SU-DHL-6 (cell line): Measurements from ENCODE around the gene TBC1D3D.
"Not testable (repeated sequence)": the region's sequence is repeated elsewhere in the genome, so short reads cannot be mapped to it uniquely, and the experiment has no call there.

ENCODE experiments used
- H2AFZ ChIP-seq: fragments of 200-600 bp; sonication (generic); 2 replicates; pipeline ENCODE4 v1.6.1; 2014; ENCODE audit warnings: low read depth, mild to moderate bottlenecking, moderate library complexity, mixed read lengths, antibody characterized with exemption, low read length; ENCODE audit not compliant: severe bottlenecking
- H3F3A ChIP-seq: fragments of 200-600 bp; shearing (Covaris generic); 2 replicates; pipeline ENCODE4 v1.6.0; 2016; ENCODE audit warnings: antibody characterized with exemption, mild to moderate bottlenecking; ENCODE audit not compliant: insufficient read depth
- H3K27ac ChIP-seq: fragments of 200-600 bp; sonication (generic); 2 replicates; pipeline ENCODE4 v1.5.1; 2016; ENCODE audit warnings: low read depth, mild to moderate bottlenecking, low read length, moderate library complexity, mixed read lengths
- H3K27me3 ChIP-seq: fragments of 200-600 bp; sonication (generic), shearing (Covaris generic); 2 replicates; pipeline ENCODE4 v1.6.0; 2014; ENCODE audit warnings: mild to moderate bottlenecking, low read length
- H3K36me3 ChIP-seq: fragments of 200-600 bp; sonication (generic); 2 replicates; pipeline ENCODE4 v1.6.1; 2014; ENCODE audit warnings: mild to moderate bottlenecking, low read length, mixed read lengths
- H3K4me2 ChIP-seq: fragments of 300-600, 200-600 bp; shearing (Covaris generic), sonication (generic); 2 replicates; pipeline ENCODE4 v1.6.0; 2014; ENCODE audit warnings: low read length, low read depth, mild to moderate bottlenecking; ENCODE audit not compliant: poor library complexity, severe bottlenecking
- H3K4me3 ChIP-seq: fragments of 200-600 bp; sonication (generic); 2 replicates; pipeline ENCODE4 v1.5.1; 2014; ENCODE audit warnings: antibody characterized with exemption, low read length, mild to moderate bottlenecking, mixed read lengths; ENCODE audit not compliant: insufficient read depth, poor library complexity, severe bottlenecking
- H3K79me2 ChIP-seq: fragments of 200-600 bp; sonication (generic); 2 replicates; pipeline ENCODE4 v1.6.1; 2014; ENCODE audit warnings: mild to moderate bottlenecking, low read length, moderate library complexity; ENCODE audit not compliant: insufficient read depth
- H3K9ac ChIP-seq: fragments of 200-600 bp; sonication (generic); 2 replicates; pipeline ENCODE4 v1.7.0; 2014; ENCODE audit warnings: mild to moderate bottlenecking, low read length
- H3K9me2 ChIP-seq: fragments of 200-600 bp; sonication (generic); replicated peaks from 2 replicates; pipeline ENCODE4 v1.6.1; 2014; ENCODE audit warnings: low read length; ENCODE audit not compliant: insufficient read depth
- H3K9me3 ChIP-seq: fragments of 200-600 bp; sonication (generic); 2 replicates; pipeline ENCODE4 v1.6.1; 2014; ENCODE audit warnings: low read length, mixed read lengths; ENCODE audit not compliant: insufficient read depth
- H4K20me1 ChIP-seq: fragments of 200-600 bp; sonication (generic); 2 replicates; pipeline ENCODE4 v1.6.1; 2014; ENCODE audit warnings: low read depth, mild to moderate bottlenecking, antibody characterized with exemption, low read length, moderate library complexity, mixed read lengths

The TBC1D3D gene

GRCh38 chr17:38003676-38004075 is at the start of gene TBC1D3D:
TBC1D3D (plus strand) TSS chr17:38003976; CDS start chr17:38005561, 1,585 bp downstream.
- H3K79me2 ChIP-seq, H3K36me3 ChIP-seq, H3F3A ChIP-seq, H3K9me2 ChIP-seq, H2AFZ ChIP-seq, H3K4me3 ChIP-seq, H3K27me3 ChIP-seq, H3K4me2 ChIP-seq, H4K20me1 ChIP-seq, H3K9ac ChIP-seq, H3K9me3 ChIP-seq, H3K27ac ChIP-seq: not testable (repeated sequence)

GRCh38 chr17:37988960-37989359 is 14.8 kb upstream of the TBC1D3D start, which contains the start of gene TBC1D3L:
TBC1D3L (minus strand) TSS chr17:37989060; CDS start chr17:37987520, 1,540 bp downstream.
- not testable (repeated sequence) for H3K79me2 ChIP-seq, H3K27ac ChIP-seq, H3K9me3 ChIP-seq, H3K4me3 ChIP-seq, H3F3A ChIP-seq, H3K9me2 ChIP-seq, H3K9ac ChIP-seq, H2AFZ ChIP-seq, H3K27me3 ChIP-seq, H4K20me1 ChIP-seq, H3K4me2 ChIP-seq, H3K36me3 ChIP-seq
